D721Med (cell line): ENCODE data around the gene BACH2.

Experiments used
- DNase-seq: peaks from one replicate; pipeline ENCODE4 v3.0.0; 2011; ENCODE audit warnings: low spot score; ENCODE audit not compliant: insufficient read length
- FAIRE-seq: peaks from 2 replicates; lab custom pipeline; 2011; peaks lifted over from hg19 to GRCh38; lab: Jason Lieb, UNC
- CTCF ChIP-seq: IDR thresholded peaks from 2 replicates; pipeline ENCODE4 v1.5.1; 2012; ENCODE audit warnings: mild to moderate bottlenecking, control low read depth; ENCODE audit not compliant: insufficient read depth; ENCODE audit errors: missing control alignments

Gene BACH2

GRCh38 chr6:90019216-90019615, 277.4 kb downstream of the BACH2 start:
- TF ChIP-seq CTCF: no peak
- no peak for FAIRE-seq
- DNase-seq: no peak

DNA sequence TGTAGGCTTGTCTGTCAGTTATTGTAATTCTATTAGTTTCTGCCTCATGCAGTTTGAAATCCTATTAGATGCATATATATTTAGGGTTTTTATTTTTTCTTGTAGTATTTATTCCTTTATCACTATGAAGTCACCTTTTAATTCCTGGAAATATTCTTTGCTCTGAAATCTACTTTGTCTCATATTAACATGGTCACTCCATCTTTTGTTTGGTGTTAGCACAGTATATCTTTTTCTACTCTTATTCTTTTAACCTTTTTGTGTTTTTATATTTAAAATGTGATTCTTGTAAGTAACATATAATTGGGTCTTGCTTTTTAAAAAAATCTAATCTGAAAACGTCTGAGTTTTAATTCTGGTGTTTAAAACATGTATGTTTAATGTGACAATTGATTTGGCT, 280.8 kb downstream of the BACH2 start:
- DNase-seq (no peak), FAIRE-seq (no peak)
- TF ChIP-seq CTCF: no peak

GRCh38 chr6:90008908-90009501, 287.6 kb downstream of the BACH2 start:
- TF ChIP-seq CTCF: no peak
- no peak for FAIRE-seq
- no peak for DNase-seq

GRCh38 chr6:90008189-90008907, 288.3 kb downstream of the BACH2 start:
- TF ChIP-seq CTCF: no peak
- no peak for FAIRE-seq
- DNase-seq: no peak

DNA sequence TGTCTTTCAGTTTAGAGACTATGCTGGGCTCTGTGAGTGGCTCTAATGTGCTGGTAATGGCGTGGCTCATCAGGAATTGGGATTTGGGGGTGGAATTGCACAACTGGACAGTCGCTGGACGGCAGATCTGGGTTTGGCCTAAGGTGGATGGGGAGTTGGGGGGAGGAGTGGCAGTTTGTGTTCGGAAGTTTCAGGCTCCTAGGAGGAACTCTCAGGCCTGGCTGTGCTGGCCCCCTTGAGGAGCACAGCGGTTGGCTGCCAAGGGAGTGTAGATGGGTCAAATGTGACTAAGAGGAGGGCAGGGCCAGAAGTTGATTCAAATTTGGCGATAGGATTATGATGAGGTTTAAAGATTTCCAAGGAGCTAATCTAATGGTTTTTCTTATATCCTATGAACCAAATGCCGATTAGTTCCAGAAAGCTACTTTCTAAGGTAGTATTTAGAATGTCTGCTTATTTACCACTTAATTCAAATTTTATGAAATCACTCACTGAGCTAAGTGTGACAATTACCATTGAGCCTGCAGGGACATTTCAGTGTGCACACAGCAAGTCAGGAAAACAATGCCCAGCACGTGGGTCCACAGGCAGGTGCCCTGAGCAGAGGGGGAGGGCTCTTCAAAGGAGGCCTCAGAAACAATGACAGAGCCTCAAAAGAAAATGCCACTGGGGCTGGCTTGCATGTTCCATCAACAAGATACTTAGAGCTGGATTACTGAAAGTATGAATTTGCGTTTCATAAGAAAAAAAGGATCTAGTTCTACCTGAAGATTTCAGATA, 291.4 kb downstream of the BACH2 start:
- no peak for DNase-seq
- TF ChIP-seq CTCF: no peak
- FAIRE-seq: no peak

DNA sequence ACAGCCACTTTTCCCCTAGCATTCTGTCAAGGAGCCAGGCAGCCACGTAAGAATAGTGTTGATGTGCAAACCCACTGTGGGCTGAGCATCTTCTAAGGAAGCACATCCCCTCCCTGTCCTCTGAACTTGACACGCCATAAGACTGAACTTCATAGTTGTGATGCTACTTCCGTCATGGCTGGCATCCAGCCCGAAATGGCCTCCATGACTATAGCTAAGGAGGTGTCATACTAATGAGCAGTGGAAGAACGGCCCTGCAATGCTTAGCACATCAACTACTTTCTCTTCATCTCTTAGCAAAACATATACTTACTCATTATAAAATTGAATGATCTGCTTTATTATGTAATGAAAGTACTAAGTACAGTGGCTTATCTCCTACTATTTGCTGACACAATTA, 292.1 kb downstream of the BACH2 start:
- FAIRE-seq (no peak), DNase-seq (no peak)
- no peak for TF ChIP-seq CTCF

DNA sequence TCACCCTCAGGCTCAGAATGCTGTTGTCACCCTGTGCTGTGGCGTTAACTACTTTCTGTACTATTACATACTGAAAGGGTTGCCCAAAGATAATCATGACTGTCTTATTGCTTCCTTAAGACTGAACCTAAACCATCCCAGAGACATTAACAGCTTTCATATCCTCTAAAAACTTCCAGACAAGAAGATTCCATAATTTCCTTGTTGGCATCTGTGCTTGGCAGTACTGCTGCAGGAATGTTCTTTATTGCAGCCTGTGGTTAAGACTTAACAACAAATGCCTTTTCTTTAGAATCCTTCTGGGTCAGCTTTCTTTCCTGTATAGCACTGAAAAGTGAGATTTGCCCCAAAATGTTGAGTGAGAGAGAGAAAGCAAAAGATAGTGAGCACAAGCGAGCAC, 292.7 kb downstream of the BACH2 start:
- TF ChIP-seq CTCF: no peak
- DNase-seq (no peak), FAIRE-seq (no peak)
